NCI-H2081 treated with DMSO at 0.1 percent for 48 hours (cell line): ENCODE results near the gene SLC6A3.

Experiments
- DNase-seq: peaks from one replicate; lab custom pipeline; 2025; lab: John Stamatoyannopoulos, UW

The SLC6A3 gene

GRCh38 chr5:1445313-1445688 lies at the start of gene SLC6A3:
SLC6A3 (minus strand) TSS chr5:1445440; CDS start chr5:1443197, 2,243 bp downstream.
- DNase-seq, result no peak

- no peak for DNase-seq
Measured at GRCh38 chr5:1493941-1494340, 48.7 kb upstream of the SLC6A3 start.

DNA sequence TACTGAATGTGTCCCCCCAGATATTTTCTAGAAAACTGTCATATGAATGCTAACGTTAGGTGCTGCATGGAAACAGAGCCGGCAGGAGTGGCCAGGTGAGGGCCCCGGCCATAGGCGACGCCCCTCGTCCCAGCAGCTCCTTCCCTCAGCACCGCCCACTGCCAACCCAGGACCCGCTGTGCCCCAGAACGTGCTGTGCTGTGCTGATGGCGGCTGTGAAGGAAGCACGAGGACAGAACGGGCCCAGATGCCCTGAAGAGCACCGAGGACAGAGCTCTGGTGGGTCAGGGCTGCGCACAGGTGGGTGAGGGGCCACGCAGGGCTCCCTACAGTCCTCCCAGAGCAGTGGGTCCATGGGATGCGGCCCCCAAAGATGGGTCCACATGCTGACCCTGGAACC lies 48.2 kb upstream of the SLC6A3 start:
- DNase-seq, result no peak

- DNase-seq, result no peak
Measured at GRCh38 chr5:1492757-1493156, 47.5 kb upstream of the SLC6A3 start.

DNA sequence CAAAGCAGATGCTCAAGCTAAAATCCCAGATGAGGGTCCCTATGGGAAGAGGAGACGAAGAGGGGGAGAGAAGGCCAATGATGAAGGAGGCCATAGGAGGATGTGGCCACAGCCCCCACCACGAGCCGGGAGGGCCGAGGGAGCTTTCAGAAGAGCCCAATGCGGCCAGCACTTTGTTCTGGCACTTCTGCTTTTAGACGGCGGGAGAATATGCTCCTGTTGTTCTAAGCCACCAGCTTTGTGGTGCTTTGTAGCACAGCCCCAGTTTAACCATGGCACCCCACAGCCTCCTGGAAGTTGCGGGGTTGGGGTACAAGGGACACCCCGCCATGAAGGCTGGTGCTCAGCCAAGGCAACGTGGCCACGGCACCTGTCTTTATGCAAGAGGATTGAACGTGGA lies 45.1 kb upstream of the SLC6A3 start:
- no peak for DNase-seq

DNA sequence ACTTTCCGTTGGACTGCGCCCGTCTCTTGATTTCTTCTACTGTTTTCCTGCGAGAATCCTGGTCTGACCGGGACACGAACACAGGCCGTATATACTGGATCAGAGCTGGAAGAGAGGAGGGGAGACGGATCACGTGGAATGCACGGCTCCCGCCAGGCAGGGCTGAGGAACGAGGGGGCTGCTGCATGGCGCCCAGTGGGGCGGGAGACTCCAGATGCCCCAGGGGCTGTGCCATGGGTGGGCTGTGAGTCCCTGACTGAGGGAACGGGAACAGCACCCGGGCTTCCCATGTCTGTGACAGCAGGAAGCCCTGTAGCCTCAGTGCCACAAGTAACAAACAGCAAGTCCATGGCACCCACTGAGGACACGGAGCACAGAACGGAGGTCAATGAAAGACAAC lies 44.5 kb upstream of the SLC6A3 start:
- DNase-seq, result no peak

GRCh38 chr5:1488882-1489680 lies 43.8 kb upstream of the SLC6A3 start:
- no peak for DNase-seq

DNA sequence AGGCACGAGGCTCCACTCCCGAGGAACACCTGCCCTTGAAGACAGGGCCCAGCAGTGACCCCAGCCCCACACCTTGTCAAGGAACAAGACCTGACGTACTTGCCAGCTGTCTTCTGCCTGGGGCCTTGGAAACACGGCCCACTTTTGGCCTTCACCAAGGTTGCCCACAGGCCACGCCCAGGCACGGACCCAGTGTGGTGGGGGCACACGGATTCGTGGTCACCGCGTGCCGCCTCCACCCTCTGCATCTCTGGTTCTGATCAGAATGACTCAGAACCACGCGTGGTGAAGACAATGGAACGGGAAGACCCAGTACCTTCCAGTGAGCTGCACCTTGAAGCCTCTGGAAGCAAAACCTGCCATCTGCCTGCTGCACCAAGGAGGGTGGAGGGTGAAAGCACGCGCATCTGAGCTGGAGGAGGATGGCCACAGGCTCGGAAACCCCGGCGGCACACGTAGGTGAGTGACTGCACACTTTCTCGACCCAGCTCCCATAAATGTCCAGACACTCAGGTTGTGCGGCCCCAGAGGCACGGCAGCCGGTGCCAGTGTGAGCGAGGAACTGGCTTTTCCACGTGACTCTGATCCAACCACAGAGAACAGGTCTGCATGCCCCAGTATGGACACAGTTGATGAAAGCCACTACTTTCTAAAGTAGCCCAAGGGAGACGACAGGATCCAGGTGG lies 42.0 kb upstream of the SLC6A3 start:
- no peak for DNase-seq

DNA sequence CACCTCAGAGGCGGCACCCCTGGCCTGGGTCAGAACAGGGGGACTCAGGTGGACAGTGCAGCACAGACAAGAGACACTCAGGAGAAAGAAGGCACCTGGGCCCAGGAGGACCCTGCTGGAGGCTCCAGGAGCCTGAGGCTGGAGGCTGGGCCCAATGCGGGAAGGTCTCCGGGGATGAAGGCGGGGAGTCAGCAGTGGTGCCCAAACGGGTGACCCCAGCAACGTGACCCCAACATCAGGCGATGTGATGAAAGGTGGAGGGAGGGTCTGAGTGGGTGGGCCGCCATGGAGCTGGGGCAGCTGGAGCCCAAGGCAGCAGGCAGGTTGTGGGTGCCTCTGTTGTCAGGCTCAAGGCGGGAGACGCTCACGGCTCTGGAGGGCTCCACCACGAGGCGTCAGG lies 41.0 kb upstream of the SLC6A3 start:
- DNase-seq, result no peak

- DNase-seq, result no peak
Measured at GRCh38 chr5:1485579-1486118, 40.4 kb upstream of the SLC6A3 start.

DNA sequence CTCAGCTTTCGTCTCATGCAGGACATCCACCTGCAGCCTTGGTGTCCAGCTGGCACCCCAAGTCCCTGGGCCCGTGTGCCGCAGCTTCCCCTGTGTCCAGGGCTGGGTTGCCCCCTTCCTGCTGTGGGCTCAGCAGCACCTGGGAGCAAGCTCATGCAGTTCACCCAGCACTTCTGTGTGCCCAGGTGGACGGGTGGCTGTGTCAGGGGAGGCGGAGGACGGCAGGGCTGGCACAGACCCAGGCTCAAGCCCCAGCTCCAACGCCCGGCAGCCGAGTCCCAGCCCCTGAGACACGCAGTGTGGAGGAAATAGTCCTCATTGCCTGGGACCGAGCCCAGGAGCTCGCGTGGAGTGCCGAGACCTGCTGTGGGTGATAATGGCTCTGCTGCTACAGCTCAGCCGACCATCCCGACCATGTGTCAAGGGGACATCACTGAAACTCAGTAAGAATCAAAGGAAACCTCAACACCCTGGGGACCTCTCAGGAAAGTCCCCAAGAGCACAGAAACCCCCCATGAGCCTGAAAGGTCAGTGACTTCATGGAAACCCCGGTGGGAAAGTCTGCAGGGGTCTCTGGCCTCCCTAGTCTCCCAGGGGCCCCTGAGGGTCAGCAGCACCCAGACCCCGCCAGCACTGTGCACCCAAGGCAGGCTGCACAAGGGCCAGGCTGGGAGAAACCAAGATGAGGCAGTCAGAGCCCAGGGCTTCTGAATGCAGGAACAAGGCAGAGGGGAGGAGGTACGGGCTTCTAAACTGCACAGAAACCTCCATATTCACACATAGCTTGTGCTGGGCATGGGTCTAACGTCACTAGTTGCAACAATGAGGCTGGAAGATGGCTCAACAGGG lies 39.7 kb upstream of the SLC6A3 start:
- no peak for DNase-seq

GRCh38 chr5:1483856-1484729 lies 38.9 kb upstream of the SLC6A3 start:
- no peak for DNase-seq

GRCh38 chr5:1483064-1483463 lies 37.8 kb upstream of the SLC6A3 start:
- DNase-seq, result no peak

- no peak for DNase-seq
Measured at GRCh38 chr5:1481959-1482331, 36.7 kb upstream of the SLC6A3 start.

DNA sequence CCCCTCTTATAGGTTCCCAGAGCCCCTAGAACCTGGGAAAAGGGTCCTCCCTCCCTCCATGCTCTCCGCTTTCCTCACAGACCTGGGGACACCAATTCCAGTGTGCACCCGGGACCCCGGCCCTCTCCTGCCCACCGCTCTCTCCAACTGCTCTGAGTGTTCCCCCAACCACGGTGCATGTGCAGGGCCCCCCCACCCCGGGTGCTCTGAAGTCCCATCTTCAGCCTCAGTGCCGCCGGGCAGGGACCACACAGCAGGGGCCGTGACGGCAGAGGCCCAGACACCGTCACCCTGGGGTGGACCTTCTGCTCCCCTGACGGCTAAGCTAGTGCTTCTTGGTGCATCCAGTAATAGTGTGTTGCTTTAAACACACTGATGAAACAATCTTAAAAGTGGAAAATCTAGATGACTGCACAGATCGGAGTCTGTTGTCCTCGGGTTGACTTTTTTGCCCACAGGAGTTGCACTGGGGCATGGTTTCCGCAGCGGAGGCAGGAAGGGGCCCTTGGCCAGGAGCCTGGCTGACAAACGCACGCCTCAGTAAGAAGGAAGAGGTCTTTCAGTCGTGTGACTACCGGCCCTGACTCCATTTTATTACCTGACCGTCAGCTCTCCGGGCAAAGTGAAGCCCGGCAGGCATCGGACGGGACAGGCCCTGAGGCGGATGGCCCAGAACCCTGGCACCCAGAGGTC lies 36.2 kb upstream of the SLC6A3 start:
- no peak for DNase-seq

- DNase-seq, result no peak
Measured at GRCh38 chr5:1480806-1481205, 35.6 kb upstream of the SLC6A3 start.

DNA sequence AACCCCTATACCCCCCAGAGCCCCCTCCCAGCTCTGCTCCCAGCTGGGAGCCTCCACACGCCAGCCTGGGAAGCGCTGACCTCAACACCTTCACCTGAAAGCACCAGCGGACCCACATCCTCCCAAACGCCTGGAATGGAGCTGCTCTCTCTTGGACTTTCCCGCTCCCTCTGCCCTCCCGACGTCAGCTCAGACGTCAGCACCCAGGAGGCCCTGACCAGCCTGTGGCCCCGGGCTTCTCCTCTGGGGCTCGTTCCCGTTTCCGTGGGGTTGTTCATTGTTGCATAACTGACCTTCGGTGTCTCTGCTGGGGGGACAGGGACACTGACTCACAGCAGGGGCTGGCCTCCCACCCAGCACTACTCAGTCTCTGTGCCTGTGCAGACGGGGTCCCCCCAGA lies 35.0 kb upstream of the SLC6A3 start:
- no peak for DNase-seq

- no peak for DNase-seq
Measured at GRCh38 chr5:1479581-1480188, 34.4 kb upstream of the SLC6A3 start.

- no peak for DNase-seq
Measured at GRCh38 chr5:1479066-1479465, 33.8 kb upstream of the SLC6A3 start.

DNA sequence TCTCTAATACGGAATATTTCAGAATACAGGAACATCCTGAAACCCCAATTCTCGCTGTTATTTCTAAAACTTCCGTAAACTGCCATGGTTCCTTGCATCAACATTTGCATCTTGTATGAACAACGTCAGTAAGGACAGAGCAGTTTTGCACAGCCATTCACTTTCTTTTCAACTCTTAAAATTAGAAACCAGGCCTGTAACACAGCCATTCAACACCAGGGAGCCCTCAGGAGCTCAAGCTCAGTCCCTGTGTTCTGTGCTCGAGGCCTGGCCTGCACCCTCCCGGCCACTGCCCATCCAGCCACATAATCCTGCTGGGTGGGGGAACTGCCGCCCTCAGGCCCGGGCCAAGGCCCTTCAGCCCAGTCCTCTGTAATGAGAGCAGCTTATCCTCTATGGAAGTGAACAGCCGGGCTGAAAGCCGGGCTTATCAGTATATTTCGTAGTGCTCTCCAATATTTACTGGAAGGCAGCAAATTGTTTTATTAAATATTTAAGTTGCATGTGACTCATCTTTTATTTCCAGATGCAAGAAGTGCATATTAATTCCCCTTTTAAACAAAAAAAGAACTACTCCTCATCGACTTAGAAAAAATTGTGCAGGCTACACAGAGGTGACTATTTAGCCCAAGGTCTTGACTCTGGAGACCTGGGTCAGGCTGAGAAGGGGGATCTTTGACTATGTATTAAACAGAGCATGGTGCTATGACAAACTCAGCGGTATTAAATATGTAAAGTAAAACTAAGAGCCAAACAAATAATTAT lies 33.2 kb upstream of the SLC6A3 start:
- no peak for DNase-seq
